SU-DHL-6 (cell line): ENCODE data around the gene DPT.

Source experiments
- H2AFZ ChIP-seq: fragments of 200-600 bp; sonication (generic); 2 replicates; pipeline ENCODE4 v1.6.1; 2014; ENCODE audit warnings: low read depth, mild to moderate bottlenecking, moderate library complexity, mixed read lengths, antibody characterized with exemption, low read length; ENCODE audit not compliant: severe bottlenecking
- H3F3A ChIP-seq: fragments of 200-600 bp; shearing (Covaris generic); 2 replicates; pipeline ENCODE4 v1.6.0; 2016; ENCODE audit warnings: antibody characterized with exemption, mild to moderate bottlenecking; ENCODE audit not compliant: insufficient read depth
- H3K27ac ChIP-seq: fragments of 200-600 bp; sonication (generic); 2 replicates; pipeline ENCODE4 v1.5.1; 2016; ENCODE audit warnings: low read depth, mild to moderate bottlenecking, low read length, moderate library complexity, mixed read lengths
- H3K27me3 ChIP-seq: fragments of 200-600 bp; sonication (generic), shearing (Covaris generic); 2 replicates; pipeline ENCODE4 v1.6.0; 2014; ENCODE audit warnings: mild to moderate bottlenecking, low read length
- H3K36me3 ChIP-seq: fragments of 200-600 bp; sonication (generic); 2 replicates; pipeline ENCODE4 v1.6.1; 2014; ENCODE audit warnings: mild to moderate bottlenecking, low read length, mixed read lengths
- H3K4me2 ChIP-seq: fragments of 300-600, 200-600 bp; shearing (Covaris generic), sonication (generic); 2 replicates; pipeline ENCODE4 v1.6.0; 2014; ENCODE audit warnings: low read length, low read depth, mild to moderate bottlenecking; ENCODE audit not compliant: poor library complexity, severe bottlenecking
- H3K4me3 ChIP-seq: fragments of 200-600 bp; sonication (generic); 2 replicates; pipeline ENCODE4 v1.5.1; 2014; ENCODE audit warnings: antibody characterized with exemption, low read length, mild to moderate bottlenecking, mixed read lengths; ENCODE audit not compliant: insufficient read depth, poor library complexity, severe bottlenecking
- H3K79me2 ChIP-seq: fragments of 200-600 bp; sonication (generic); 2 replicates; pipeline ENCODE4 v1.6.1; 2014; ENCODE audit warnings: mild to moderate bottlenecking, low read length, moderate library complexity; ENCODE audit not compliant: insufficient read depth
- H3K9ac ChIP-seq: fragments of 200-600 bp; sonication (generic); 2 replicates; pipeline ENCODE4 v1.7.0; 2014; ENCODE audit warnings: mild to moderate bottlenecking, low read length
- H3K9me2 ChIP-seq: fragments of 200-600 bp; sonication (generic); replicated peaks from 2 replicates; pipeline ENCODE4 v1.6.1; 2014; ENCODE audit warnings: low read length; ENCODE audit not compliant: insufficient read depth
- H3K9me3 ChIP-seq: fragments of 200-600 bp; sonication (generic); 2 replicates; pipeline ENCODE4 v1.6.1; 2014; ENCODE audit warnings: low read length, mixed read lengths; ENCODE audit not compliant: insufficient read depth
- H4K20me1 ChIP-seq: fragments of 200-600 bp; sonication (generic); 2 replicates; pipeline ENCODE4 v1.6.1; 2014; ENCODE audit warnings: low read depth, mild to moderate bottlenecking, antibody characterized with exemption, low read length, moderate library complexity, mixed read lengths
- EZH2phosphoT487 ChIP-seq: fragments of 200-600 bp; sonication (generic), shearing (Covaris generic); conservative IDR thresholded peaks from 2 replicates; pipeline ENCODE4 v1.6.1; 2018; ENCODE audit warnings: mild to moderate bottlenecking, antibody characterized with exemption, low read length, moderate library complexity, mixed read lengths
- TF ChIP-seq, protein P1 (sequence below): fragments of 200-600 bp; sonication (generic); IDR thresholded peaks from one replicate; pipeline ENCODE4 v1.5.1; 2017; ENCODE audit warnings: antibody characterized with exemption, mild to moderate bottlenecking, low read length, moderate library complexity; ENCODE audit not compliant: insufficient read depth, poor library complexity, severe bottlenecking

The DPT gene

DNA sequence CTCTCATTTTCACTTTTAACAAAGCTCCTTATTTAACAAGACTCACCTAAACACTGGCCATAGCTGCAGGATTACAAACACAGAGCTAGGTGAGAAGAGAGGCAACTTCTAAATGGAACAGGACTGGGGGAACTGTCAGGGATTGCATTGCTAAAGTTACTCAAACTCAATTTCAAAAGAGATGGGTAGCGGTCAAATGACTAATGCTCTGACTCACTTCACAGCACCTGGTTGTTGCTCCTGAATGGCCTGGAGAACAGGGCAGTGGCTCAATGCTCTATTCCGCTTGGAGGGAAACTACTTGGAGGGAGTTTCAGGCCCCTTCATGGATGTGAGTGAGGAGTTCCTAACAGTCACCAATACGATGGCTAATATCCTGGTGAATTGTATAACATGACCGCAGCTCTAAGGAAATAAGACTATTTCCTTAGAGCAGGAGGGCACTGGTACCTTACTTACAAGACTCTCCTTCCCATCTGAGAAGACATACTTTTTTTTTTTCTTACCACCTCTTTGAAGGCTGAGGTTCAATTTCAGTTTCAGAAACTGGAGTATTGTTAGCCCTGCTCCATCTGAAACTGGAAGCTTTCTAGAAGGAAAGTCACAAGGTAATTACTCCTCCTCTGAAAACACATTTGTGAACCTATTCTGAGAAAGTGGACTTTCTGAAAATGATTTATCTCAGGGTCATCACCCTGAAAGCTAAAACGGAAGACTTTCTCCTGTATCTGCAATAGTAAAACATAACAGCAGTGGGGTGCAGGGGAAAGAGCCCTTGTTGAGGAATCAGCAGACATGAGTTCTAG lies 9.5 kb downstream of the DPT start:
- no peak overlapping the region for H3K4me3 ChIP-seq
- H3K4me2 ChIP-seq: no peak overlapping the region
- H3K9ac ChIP-seq: no peak overlapping the region
- H3K36me3 ChIP-seq: no peaks in the 10 kb centered on the region
- TF ChIP-seq EZH2phosphoT487: no peak
- TF ChIP-seq, protein P1, sequence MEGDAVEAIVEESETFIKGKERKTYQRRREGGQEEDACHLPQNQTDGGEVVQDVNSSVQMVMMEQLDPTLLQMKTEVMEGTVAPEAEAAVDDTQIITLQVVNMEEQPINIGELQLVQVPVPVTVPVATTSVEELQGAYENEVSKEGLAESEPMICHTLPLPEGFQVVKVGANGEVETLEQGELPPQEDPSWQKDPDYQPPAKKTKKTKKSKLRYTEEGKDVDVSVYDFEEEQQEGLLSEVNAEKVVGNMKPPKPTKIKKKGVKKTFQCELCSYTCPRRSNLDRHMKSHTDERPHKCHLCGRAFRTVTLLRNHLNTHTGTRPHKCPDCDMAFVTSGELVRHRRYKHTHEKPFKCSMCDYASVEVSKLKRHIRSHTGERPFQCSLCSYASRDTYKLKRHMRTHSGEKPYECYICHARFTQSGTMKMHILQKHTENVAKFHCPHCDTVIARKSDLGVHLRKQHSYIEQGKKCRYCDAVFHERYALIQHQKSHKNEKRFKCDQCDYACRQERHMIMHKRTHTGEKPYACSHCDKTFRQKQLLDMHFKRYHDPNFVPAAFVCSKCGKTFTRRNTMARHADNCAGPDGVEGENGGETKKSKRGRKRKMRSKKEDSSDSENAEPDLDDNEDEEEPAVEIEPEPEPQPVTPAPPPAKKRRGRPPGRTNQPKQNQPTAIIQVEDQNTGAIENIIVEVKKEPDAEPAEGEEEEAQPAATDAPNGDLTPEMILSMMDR: no peak
- no peak overlapping the region for H3K27ac ChIP-seq
- no peaks in the 10 kb centered on the region for H3F3A ChIP-seq
- H3K79me2 ChIP-seq: no peaks in the 10 kb centered on the region
- H4K20me1 ChIP-seq: no peaks in the 10 kb centered on the region
- no peak overlapping the region for H2AFZ ChIP-seq
- no peaks in the 10 kb centered on the region for H3K9me2 ChIP-seq
- H3K9me3 ChIP-seq: no peaks in the 10 kb centered on the region
- no peaks in the 10 kb centered on the region for H3K27me3 ChIP-seq

DNA sequence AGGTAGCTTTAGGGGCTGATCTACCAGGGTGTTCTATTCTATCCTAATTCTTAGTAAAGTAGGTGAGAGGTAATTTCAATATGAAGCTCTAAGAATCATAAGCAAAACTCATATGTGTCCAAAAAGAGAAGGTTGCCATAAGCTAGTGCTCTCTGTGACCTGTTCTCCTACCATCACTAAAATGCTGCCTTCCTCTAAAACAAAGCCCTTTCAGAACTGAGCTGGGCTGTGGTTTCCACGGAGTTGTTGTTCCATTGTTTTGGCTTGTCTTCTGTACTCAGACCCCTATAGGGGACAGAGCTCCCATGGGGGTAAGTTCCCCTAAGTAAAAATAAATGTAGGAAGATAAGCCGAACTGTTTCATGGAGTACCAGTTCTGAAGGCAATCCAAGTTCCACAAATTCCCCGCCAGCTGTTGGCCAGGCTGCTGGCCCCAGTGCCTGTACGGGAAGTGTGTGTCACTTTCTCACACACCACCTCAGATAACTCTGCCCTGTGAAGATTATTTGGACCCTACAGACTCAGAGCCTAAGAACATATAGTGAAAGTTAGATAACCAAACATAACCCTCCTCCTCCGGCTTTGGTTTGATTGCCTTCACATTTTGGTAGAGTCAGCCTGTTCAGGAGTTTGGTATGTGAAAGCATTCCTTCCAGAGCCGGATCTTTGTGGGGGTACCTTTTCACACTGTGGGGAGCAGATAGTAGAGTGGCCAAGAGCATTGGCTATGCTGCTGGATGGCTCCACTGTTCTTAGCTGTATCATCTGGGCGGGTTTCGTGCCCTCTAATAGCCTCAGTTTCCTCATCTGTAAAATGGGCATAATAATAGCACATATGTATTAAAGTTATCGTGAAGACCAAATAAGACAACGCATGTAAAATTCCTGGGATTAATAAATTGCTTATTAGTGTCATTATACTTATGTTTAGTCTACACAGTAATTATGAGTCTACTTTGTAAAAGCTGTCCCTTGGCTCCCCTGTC lies 10.8 kb downstream of the DPT start:
- no peak overlapping the region for H2AFZ ChIP-seq
- H3K27me3 ChIP-seq: no peaks in the 10 kb centered on the region
- H3K4me2 ChIP-seq: no peak overlapping the region
- no peak overlapping the region for H3K9ac ChIP-seq
- H3K27ac ChIP-seq: no peak overlapping the region
- no peak overlapping the region for H3K4me3 ChIP-seq
- H3K9me3 ChIP-seq: no peaks in the 10 kb centered on the region
- H3K36me3 ChIP-seq: no peaks in the 10 kb centered on the region
- H3K79me2 ChIP-seq: no peaks in the 10 kb centered on the region
- H3K9me2 ChIP-seq: no peaks in the 10 kb centered on the region
- TF ChIP-seq EZH2phosphoT487: no peak
- TF ChIP-seq, protein P1: no peak
- H3F3A ChIP-seq: no peaks in the 10 kb centered on the region
- H4K20me1 ChIP-seq: no peaks in the 10 kb centered on the region

DNA sequence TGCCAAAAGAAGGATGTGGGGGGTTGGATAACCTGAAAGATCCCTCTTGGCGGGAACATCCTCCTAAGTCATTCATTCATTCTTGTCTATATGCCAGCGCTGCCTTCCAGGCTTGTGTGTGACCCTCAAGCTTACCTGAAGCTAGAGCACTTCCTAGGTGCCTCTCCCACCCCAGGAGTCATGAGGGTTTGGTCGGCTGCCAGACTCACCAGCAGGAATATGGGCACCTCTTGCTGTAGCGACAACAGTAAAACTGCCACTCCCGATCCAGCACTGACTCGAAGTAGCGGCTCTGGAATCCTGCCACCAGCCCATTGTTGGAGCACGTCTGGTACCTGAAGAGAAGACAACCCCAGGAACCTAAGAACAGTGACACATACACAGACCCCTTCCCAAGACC lies 15.0 kb downstream of the DPT start:
- Histone ChIP-seq H3K4me3 (no peak overlapping the region), H3K9ac (no peak overlapping the region), H3K4me2 (no peak overlapping the region), H3K9me2 (no peaks in the 10 kb centered on the region), H3K9me3 (no peaks in the 10 kb centered on the region), H4K20me1 (no peaks in the 10 kb centered on the region), H3K27me3 (no peaks in the 10 kb centered on the region), H3K36me3 (no peaks in the 10 kb centered on the region), H3K79me2 (no peaks in the 10 kb centered on the region), H2AFZ (no peak overlapping the region), H3F3A (no peaks in the 10 kb centered on the region), H3K27ac (no peak overlapping the region)
- TF ChIP-seq, protein P1: no peak
- no peak for TF ChIP-seq EZH2phosphoT487
